ENCODE data around the gene TMCO6. TPM values are rescaled to one million over a fixed set of nuclear protein-coding genes. Genes with fewer than 3 reads are reported as not detected.
A peak's percentile ranks its signal among the peaks of the same experiment; 100 is the strongest.

Gene TMCO6
- total and polyA plus RNA-seq, 9 of the 15 experiments (the other 6 are each of a cell fraction or from before 2014, with no cell fraction given), result 3.4 to 46.4 (median 16.7) TPM

DNA sequence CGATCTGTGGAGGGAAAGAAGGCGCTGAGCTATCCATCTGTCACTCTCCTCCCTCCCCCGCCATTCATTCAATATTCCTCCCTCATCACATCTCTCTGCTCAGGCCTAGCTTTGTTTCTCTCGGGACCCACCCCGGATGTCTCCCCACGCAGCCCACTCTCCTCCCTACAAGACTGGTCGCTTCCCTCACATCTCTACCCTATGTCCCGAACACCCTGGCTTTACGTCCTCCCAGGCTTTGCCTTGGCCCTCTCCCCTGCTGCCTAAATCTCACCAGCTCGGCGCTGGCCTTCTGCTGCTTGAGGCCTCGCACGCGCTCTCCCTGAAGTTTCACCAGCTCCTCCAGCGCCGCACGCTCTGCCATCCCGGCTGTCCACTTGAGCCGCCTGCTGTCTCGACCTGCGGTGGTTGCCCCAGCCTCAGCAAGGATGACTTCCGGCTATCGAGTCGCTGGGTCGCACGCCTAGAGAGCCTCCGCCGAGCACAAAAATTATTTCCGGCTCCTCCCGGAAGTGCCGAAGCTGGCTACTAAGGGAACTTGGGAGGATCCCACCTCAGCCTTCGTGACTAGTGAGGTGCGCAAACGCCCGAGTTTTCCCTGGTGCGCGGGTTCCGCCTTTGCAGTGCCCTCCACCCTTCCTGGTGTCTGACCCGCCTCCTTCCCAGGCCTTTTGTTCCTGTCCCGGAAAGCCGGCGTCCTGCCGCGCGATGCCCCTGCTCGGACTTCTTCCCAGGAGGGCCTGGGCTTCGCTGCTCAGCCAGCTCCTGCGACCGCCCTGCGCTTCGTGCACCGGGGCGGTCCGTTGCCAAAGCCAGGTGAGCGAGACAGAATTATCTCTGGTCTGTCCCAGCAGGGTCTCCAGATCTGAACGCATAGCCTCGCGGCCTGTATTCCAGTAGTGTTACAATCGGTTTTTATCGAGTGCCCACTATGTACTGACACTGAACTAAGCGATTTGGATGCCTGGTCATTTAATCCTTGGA is 52.0 kb downstream of the TMCO6 start, which contains the start of the genes HARS1 and HARS2 (continued):
- TF ChIP-seq ZNF766 (CRISPR knock-in tag; conservative IDR thresholded peaks at IDR 0.05), result no peak
- TF ChIP-seq, protein P1, sequence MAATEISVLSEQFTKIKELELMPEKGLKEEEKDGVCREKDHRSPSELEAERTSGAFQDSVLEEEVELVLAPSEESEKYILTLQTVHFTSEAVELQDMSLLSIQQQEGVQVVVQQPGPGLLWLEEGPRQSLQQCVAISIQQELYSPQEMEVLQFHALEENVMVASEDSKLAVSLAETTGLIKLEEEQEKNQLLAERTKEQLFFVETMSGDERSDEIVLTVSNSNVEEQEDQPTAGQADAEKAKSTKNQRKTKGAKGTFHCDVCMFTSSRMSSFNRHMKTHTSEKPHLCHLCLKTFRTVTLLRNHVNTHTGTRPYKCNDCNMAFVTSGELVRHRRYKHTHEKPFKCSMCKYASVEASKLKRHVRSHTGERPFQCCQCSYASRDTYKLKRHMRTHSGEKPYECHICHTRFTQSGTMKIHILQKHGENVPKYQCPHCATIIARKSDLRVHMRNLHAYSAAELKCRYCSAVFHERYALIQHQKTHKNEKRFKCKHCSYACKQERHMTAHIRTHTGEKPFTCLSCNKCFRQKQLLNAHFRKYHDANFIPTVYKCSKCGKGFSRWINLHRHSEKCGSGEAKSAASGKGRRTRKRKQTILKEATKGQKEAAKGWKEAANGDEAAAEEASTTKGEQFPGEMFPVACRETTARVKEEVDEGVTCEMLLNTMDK (IDR thresholded peaks at IDR 0.05; ENCODE audit: borderline replicate concordance, insufficient read depth, low read depth, low read length, poor library complexity, severe bottlenecking), result no peak
- peak; percentile 41; the same call in 1 of the 2 replicates for TF ChIP-seq LCOR (CRISPR knock-in tag; IDR thresholded peaks at IDR 0.05)
- TF ChIP-seq, protein P2, sequence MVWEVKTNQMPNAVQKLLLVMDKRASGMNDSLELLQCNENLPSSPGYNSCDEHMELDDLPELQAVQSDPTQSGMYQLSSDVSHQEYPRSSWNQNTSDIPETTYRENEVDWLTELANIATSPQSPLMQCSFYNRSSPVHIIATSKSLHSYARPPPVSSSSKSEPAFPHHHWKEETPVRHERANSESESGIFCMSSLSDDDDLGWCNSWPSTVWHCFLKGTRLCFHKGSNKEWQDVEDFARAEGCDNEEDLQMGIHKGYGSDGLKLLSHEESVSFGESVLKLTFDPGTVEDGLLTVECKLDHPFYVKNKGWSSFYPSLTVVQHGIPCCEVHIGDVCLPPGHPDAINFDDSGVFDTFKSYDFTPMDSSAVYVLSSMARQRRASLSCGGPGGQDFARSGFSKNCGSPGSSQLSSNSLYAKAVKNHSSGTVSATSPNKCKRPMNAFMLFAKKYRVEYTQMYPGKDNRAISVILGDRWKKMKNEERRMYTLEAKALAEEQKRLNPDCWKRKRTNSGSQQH (CRISPR knock-in tag; IDR thresholded peaks at IDR 0.05), result peak; percentile 90
- no peak for TF ChIP-seq POLR2AphosphoS2 (IDR thresholded peaks at IDR 0.05; ENCODE audit: low read length)
- peak; percentile 79 to 92 for TF ChIP-seq MNT (conservative IDR thresholded peaks at IDR 0.05)
- peak in 1 of 2 experiments; percentile 74; a peak in 2 of 4 replicates for TF ChIP-seq KDM4B (IDR thresholded peaks at IDR 0.05; ENCODE audit: borderline replicate concordance in 2 of 2, low read depth in 1 of 2)
- TF ChIP-seq SIRT6 (IDR thresholded peaks at IDR 0.05; ENCODE audit: low read depth, low read length), result no peak
- TF ChIP-seq PPARD (CRISPR knock-in tag; IDR thresholded peaks at IDR 0.05), result no peak
- no peak for TF ChIP-seq TSC22D4 (tag; IDR thresholded peaks at IDR 0.05)
- peak; percentile 66 to 79 for TF ChIP-seq E2F6 (IDR thresholded peaks at IDR 0.05; ENCODE audit: borderline replicate concordance in 1 of 2, extremely low read depth in 1 of 2, insufficient read depth in 1 of 2, insufficient read length in 1 of 2, low read depth in 1 of 2, low read length in 1 of 2, poor library complexity in 1 of 2, severe bottlenecking in 1 of 2)
- TF ChIP-seq ZNF518B (CRISPR knock-in tag; IDR thresholded peaks at IDR 0.05), result no peak
- TF ChIP-seq ZKSCAN1 (IDR thresholded peaks at IDR 0.05; ENCODE audit: low read depth, low read length), result 0 out of 2 replicates have a peak, but pooled peaks have one; percentile 10
- TF ChIP-seq ZNF695 (CRISPR knock-in tag; IDR thresholded peaks at IDR 0.05), result 0 out of 2 replicates have a peak, but pooled peaks have one; percentile 7
- no peak for TF ChIP-seq ZNF121 (CRISPR knock-in tag; conservative IDR thresholded peaks at IDR 0.05)

Data from K562 (cell line).